PFSK-1 (cell line): ENCODE data around the gene ADCY1.

Experiments used
- POLR2AphosphoS5 ChIP-seq: IDR thresholded peaks from 2 replicates; pipeline ENCODE4 v1.6.1; 2012; ENCODE audit warnings: low read depth, mild to moderate bottlenecking, control low read depth, low read length, moderate library complexity
- TAF1 ChIP-seq: IDR thresholded peaks from 2 replicates; pipeline ENCODE4 v1.6.1; 2012; ENCODE audit warnings: low read length, control low read depth, borderline replicate concordance; ENCODE audit not compliant: insufficient read depth
- TF ChIP-seq, protein P1 (sequence below), 2 experiments: IDR thresholded peaks; 2 replicates each; pipeline versions ENCODE4 v1.6.1 to v1.8.0; 2011 to 2012; ENCODE audit warnings: low read depth in 2 of 2, low read length in 2 of 2, control low read depth in 1 of 2, inconsistent platforms in 1 of 2, mild to moderate bottlenecking in 1 of 2, moderate library complexity in 1 of 2; ENCODE audit not compliant: insufficient read depth in 1 of 2

DNA sequence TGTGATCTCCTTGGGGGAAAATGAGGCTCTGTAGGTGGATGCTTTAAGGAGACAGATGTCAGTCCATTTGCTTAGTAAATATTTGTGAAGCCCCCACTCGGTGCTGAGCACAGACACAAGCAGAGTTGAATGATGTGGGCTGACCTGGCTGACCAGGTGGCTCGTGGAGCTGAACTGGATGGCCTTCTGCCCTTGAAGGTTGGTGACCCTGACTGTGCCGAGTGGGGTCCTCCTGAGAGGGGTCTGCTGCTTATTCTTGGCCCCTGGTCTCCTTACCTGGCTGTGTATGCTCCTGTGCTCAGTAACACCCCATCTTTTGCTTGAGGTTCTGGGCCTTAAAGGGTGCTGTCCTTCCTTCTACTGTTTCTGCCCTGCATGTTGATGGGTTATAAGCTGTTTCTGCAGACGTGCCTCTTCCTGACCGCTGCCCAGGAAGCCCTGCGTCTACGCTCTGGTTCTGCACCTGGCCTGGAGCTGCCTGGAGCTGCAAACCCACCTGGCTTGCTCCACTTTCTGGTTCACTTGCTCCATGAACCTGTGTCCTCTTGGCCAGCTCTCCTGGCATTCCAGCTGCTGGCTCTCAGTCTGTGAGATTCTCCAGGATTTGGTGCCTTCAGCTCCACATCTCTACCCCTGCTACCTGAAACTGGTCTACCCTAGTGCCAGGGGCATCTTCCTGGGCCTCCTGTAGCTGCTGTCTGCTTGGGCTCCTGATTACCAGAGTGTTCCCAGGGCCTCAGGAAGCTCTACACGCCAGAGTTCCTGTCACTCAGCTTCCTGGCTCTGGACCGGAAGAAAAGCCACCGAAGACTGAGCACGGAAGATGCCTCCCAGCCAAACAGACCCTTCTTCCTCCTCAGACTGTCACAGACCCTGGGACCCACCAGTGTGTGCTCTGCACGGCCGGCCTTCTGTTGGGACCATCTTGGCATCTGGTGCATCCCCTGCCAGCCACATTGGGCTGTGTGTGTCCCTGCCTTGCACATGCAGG is 76.5 kb downstream of the ADCY1 start:
- no peak for TF ChIP-seq POLR2AphosphoS5
- TF ChIP-seq TAF1: no peak
- TF ChIP-seq, protein P1, sequence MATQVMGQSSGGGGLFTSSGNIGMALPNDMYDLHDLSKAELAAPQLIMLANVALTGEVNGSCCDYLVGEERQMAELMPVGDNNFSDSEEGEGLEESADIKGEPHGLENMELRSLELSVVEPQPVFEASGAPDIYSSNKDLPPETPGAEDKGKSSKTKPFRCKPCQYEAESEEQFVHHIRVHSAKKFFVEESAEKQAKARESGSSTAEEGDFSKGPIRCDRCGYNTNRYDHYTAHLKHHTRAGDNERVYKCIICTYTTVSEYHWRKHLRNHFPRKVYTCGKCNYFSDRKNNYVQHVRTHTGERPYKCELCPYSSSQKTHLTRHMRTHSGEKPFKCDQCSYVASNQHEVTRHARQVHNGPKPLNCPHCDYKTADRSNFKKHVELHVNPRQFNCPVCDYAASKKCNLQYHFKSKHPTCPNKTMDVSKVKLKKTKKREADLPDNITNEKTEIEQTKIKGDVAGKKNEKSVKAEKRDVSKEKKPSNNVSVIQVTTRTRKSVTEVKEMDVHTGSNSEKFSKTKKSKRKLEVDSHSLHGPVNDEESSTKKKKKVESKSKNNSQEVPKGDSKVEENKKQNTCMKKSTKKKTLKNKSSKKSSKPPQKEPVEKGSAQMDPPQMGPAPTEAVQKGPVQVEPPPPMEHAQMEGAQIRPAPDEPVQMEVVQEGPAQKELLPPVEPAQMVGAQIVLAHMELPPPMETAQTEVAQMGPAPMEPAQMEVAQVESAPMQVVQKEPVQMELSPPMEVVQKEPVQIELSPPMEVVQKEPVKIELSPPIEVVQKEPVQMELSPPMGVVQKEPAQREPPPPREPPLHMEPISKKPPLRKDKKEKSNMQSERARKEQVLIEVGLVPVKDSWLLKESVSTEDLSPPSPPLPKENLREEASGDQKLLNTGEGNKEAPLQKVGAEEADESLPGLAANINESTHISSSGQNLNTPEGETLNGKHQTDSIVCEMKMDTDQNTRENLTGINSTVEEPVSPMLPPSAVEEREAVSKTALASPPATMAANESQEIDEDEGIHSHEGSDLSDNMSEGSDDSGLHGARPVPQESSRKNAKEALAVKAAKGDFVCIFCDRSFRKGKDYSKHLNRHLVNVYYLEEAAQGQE (IDR thresholded peaks at IDR 0.05; ENCODE audit: insufficient read depth in 1 of 2, low read depth in 2 of 2, low read length in 2 of 2): no peak
